MM.1S (cell line): ENCODE measurements around the gene PIN1.

Experiments used
- EZH2phosphoT487 ChIP-seq: fragments of 300-600 bp; sonication (generic); IDR thresholded peaks from 2 replicates; pipeline ENCODE4 v1.6.1; 2018; ENCODE audit warnings: antibody characterized with exemption, low read length
- TF ChIP-seq, protein P1 (sequence below): fragments of 300-600 bp; sonication (generic); IDR thresholded peaks from 2 replicates; pipeline ENCODE4 v1.5.1; 2016; ENCODE audit warnings: antibody characterized with exemption, low read length, mixed read lengths

DNA sequence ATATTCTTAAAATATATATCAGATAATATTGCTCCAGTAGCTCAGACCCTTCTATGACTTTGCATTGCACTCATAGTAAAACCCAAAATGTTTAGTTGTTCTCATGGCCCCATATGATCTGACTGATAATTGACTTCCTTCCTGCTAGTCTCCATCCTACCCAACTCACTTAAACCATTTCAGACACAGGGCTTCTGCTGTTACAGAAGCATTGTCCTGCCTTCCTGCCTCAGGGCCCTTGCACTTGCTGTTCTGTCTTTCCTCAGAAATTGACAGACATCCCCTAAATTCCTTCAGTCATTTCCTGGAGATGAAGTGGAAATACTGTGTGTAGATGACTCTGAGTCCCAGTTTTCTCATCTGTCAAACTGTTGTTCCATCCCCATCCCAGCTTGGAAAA, 36.0 kb upstream of the PIN1 start:
- no peak for TF ChIP-seq EZH2phosphoT487
- TF ChIP-seq, protein P1, sequence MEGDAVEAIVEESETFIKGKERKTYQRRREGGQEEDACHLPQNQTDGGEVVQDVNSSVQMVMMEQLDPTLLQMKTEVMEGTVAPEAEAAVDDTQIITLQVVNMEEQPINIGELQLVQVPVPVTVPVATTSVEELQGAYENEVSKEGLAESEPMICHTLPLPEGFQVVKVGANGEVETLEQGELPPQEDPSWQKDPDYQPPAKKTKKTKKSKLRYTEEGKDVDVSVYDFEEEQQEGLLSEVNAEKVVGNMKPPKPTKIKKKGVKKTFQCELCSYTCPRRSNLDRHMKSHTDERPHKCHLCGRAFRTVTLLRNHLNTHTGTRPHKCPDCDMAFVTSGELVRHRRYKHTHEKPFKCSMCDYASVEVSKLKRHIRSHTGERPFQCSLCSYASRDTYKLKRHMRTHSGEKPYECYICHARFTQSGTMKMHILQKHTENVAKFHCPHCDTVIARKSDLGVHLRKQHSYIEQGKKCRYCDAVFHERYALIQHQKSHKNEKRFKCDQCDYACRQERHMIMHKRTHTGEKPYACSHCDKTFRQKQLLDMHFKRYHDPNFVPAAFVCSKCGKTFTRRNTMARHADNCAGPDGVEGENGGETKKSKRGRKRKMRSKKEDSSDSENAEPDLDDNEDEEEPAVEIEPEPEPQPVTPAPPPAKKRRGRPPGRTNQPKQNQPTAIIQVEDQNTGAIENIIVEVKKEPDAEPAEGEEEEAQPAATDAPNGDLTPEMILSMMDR, result no peak
